GM20431 (cell line): ENCODE data around the gene HEPN1.

Experiments used
- in situ Hi-C: fragments of 300-500 bp; cut with MseI, MboI; formaldehyde crosslinking; loops from one replicate; pipeline ENCODE4 v1.15.0; 2020; ENCODE audit warnings: low sequenced_read_pairs; ENCODE audit not compliant: unreplicated experiment

Gene HEPN1

DNA sequence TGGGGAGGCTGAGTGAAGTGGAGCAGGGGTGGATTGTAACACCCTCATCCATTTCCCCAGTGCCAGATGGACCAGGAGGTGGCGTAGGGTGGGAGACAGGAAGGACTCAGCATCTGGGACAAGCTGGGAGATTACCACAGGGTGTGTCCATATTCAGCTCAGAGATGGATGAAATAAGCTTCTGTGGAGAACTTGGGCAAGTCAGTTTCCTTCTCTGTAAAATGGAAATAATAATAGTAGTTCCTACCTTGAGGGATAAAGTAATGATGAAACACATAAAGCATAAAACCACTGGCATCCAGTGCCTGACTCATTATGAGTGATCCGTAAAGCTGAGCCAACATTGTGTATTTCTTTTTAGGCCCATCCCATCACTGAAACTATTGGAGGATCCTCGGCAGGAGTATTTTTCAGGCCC is 20.8 kb upstream of the HEPN1 start:
- in situ Hi-C loops, result no loop called here

DNA sequence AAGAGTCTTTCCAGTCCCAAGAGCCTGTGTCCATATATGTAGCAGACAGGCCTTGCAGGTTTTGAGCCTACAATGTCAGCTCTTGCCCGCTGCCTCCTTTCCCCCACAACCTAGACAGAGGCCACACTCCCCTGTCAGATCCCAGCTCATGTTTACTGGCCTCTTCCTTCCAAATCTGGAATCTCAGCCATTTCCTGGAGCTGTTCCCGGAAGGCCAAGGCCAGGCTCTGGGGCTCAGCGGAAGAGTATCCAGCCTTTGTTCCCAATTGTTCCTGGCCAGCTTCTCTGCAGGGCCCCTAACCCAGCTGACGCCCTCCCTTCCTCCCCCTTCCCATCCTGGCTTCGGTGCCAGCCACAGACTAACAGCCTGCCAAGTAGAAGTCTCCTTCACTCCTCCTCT is 20.3 kb upstream of the HEPN1 start:
- in situ Hi-C loops, result no loop called here

- in situ Hi-C loops, result no loop called here
Measured at GRCh38 chr11:124899383-124900145, 19.5 kb upstream of the HEPN1 start.

GRCh38 chr11:124900464-124900863 is 18.6 kb upstream of the HEPN1 start:
- in situ Hi-C loops, result no loop called here

- in situ Hi-C loops, result no loop called here
Measured at GRCh38 chr11:124902616-124903015, 16.4 kb upstream of the HEPN1 start.

DNA sequence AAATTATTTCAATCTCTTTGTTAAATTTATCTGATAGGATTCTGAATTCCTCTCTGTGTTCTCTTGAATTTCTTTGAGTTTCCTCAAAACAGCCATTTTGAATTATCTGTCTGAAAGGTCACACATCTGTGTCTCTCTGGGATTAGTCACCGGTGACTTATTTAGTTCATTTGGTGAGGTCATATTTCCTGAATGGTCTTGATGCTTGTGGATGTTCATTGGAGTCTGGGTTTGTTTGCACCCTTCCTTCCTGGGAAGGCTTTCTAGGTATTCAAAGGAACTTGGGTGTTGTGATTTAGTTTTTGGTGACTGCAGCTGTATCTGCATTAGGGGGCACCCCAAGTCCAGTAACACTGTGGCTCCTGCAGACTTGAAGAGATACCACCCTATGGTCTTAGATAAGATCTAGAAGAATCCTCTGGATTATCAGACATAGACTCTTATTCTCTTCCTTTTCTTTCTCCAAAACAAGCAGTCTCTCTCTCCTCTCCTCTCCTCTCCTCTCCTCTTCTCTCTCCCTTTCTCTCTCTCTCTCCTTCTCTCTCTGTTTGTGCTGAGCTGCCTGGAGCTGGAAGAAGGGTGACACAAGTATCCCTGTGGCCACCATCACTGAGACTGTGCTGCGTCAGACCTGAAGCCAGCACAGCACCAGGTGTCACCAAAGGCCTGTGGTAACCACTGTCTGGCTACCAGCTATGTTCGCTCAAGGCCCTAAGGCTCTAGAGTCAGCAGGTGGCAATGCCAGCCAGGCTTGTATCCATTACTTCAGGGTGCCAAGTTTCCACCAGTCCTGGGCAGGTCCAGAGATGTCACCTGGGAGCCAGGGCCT is 3.3 kb upstream of the HEPN1 start:
- in situ Hi-C loops, result no loop called here

DNA sequence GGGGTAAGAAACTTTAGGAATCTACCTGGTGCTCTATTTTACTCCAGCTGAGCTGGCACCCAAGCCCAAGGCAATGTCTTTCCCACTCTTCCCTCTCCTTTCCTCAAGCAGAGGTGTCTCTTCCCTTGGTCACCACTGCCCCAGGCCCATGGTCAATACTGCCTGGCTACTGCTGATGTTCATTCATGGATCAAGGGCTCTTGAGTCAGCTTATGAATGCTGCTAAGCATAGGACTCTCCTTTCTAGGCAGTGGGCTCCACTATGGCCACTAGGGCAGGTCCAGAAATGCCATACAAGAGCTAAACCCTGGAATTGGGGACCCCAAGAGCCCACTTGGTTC is 2.7 kb upstream of the HEPN1 start:
- in situ Hi-C loops, result no loop called here

DNA sequence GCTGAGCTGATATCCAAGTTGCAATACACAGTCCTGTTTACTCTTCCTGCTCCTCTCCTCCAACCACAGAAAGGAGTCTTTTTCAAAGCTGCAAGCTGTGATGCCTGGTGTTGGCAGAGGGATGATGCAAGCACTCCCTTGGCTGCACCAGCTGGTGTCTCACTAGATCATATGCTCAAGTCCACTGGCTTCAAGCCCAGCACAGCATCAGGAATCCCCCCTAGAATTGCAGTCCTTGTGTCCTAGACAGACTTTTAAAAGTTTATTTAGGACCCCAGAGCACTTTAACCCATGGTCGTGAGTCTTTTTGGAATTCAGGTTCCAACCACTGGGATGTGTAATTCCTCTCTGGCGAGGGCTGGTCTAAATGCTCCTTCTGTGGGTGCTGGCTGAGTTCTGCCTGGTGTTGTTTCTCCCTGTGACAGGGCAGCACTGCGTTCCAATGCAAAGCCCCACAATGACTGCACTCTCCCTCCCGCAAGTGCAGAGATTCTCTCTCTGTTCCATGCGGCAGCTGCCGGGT is 1.9 kb upstream of the HEPN1 start:
- in situ Hi-C loops, result no loop called here

GRCh38 chr11:124919898-124920297 is 848 bp downstream of the HEPN1 start:
- in situ Hi-C loops, result no loop called here

DNA sequence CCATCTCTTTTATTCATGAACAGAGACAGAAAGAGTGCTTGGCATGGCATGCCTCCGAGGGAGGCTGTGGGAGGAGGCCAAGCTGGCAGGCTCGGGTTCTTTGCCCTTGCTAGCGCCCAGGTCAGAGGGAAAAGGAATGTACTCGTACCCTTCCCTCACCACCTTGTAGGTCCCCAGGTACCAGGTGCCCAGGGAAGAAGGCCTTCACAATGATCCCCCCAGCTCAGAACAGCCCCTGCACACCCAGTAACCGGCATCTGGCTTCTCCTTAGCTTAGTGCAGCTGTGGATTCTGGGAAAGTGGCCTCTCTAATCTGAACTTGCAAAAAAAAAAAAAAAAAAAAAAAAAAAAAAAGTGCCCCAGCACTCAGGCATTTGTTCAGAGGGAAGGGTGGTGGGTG is 1.3 kb downstream of the HEPN1 start:
- in situ Hi-C loops, result no loop called here

- in situ Hi-C loops, result no loop called here
Measured at GRCh38 chr11:124920870-124921609, 2.0 kb downstream of the HEPN1 start.

- in situ Hi-C loops, result no loop called here
Measured at GRCh38 chr11:124922831-124923230, 3.8 kb downstream of the HEPN1 start.

DNA sequence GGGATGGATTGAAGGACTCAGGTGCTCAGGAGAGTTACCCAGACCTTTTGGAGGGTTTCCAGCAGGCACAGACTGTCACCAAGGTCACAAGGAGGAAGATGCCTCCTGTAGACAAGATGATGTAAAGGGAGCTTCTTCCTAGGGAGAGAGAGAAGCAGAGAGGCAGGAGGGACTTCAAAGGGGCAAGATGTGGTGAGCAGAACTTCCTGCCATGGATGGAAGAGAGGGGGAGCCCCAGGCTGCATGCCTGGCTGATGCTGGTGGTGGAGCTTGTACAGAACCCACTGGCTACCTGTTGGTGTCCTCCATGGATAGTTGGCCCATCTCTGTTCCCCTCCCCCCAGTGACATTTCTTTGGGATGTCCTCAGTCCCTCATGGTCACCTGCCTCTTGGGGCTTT is 4.2 kb downstream of the HEPN1 start:
- in situ Hi-C loops, result no loop called here

DNA sequence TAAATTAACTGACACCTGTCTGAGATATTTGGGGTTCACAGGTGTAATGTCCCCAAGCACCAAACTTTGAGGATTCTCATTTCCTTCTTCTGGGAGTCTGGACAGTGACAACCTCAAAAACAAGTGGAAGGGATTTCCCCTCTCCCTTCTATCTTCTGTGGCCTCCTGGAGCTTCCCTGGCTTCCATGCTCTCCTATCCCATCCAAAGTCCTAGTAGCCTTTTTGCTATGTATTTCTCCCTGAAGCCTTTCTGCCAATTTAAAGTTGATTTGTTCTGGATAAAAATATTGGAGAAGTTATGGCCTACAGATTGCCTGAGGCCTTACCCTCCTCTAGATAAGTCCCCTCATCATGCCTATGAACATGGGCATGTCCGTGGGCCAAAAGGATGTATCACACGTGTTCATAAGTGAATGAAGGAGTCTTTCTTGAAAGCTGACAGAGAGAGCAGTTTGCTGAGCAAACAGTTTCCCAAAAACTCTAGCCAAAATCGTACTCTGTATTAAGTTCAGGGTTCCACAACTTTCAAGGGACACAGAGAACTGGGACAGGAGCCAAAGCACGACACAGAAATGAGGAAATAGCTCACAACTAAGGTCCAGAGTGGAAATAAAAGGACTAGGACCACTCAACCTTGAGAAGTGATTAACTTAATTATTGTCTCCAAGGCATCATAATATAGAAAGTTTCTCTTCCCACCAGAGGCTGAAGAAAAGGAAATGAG is 10.1 kb downstream of the HEPN1 start:
- in situ Hi-C loops, result no loop called here

- in situ Hi-C loops, result no loop called here
Measured at GRCh38 chr11:124930799-124931198, 11.7 kb downstream of the HEPN1 start.

DNA sequence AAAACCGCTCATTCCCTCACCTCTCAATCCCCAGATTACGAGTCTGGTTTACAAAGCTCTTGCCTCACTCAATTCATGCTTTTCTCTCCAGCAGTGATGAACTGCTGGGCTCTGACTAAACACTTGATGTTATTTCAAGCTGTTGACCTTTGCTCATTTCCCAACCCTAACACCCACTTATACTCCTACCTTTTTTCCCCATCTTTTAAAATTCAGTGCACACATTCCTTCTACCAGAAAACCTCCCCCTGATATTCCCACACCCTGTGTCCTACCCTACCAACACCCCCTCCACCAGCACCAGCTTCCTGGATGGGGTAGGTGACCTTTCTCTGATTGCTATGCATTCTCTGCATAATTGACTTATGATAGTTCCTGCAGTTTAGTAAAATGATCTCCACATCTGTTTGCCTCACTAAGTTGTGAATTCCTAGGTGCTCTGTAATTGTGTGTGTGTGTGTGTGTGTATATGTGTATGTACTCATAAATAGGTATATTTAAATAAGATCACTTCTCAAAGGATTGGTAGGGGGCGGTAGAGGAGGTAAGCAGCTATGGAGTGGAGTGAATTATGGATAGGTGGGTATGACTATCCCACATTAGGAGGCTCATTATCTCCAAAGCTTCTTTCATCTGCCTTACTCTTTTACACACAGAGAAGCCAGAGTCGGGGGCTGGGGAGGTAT is 16.0 kb downstream of the HEPN1 start:
- in situ Hi-C loops, result no loop called here

DNA sequence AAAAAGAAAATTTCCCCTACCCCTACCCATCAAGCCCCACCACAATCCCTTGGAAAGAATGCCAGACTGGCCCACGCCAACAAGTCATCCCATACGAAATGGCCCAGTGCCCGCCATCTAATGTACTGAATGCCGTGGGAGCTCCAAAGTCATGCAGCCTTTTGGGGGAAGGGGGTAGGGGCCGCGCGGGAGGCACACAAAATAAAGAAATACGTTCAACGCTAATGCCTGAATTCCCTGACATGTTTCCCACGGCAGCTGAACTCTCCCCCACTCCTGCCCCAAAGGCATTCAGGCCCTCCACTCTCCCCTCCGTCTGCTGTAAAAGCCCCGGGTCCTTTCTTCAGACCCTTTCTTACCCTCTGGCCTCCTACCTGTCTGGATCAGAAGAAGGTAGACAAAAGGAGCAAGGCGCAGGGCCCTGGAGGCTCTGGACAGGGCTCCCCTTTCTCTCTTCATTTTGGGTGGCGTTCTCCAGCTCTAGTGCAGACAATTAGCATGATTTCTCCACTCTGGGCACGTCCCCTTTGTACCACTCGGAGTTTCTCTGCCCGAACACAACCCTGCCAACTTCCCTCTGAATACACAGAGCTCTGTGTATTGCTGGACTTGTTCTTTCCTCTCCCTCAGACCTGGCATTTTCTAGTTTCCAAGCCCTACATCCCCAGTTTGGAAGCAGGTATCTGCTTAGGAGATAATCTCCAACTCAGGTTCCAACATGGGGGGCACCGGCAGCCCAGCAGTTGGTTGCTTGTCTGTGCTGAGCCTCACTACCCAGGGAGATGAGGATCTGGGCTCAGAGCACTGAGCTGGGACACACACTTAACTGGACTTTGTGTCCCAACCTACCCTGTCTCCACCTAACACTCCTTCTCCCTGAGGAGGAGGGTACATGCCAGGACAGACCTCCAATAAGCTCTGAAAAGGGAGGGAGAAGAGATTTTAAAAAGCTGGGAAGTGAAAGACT is 16.8 kb downstream of the HEPN1 start, which contains the start of gene HEPACAM:
Gene HEPACAM, minus strand, starts transcription at position 500 of the 967 bp plus-strand sequence. Its CDS starts 41 bp downstream, at position 459.
- in situ Hi-C loops, result no loop called here

DNA sequence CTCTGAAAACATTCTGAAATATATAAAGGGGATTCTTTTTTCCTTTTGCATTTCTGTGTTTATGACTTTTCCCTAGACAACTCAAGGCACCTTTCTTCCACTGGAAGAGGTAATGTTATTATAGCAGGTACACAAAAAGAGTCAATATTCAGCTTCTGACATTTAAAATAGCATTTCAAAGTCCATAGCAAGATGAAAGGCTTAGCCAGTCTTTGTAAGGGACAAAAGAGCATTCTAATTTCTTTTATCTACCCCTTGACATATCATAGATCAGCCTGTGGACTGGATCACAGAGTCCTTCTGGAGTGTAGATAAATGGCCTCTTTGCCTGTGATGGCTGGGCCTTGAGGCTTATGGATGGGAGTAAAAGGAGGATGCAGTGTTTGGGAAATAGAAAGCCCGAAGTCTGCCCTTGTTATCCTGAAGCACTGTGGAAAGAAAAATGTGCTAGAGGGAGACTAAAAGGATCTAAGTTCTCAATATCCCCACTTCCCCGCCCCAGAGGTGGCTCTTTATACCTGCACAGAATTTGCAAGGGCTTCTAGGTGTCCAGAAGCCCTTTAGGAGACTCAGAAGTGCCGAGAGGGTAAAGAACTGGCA is 18.4 kb downstream of the HEPN1 start:
- in situ Hi-C loops, result no loop called here
